IPS-NIHi11 (cell line): ENCODE results near the gene SCAMP2.
"Not testable (repeated sequence)": the region's sequence is repeated elsewhere in the genome, so short reads cannot be mapped to it uniquely, and the experiment has no call there.

Source experiments
- DNase-seq: peaks from one replicate; pipeline ENCODE4 v3.0.0; 2012; ENCODE audit warnings: mixed read lengths, low spot score

Gene SCAMP2

GRCh38 chr15:74873036-74873755 lies at the start of gene SCAMP2:
Gene SCAMP2, minus strand, starts transcription at chr15:74873365. Its CDS starts 110 bp downstream, at chr15:74873255.
- DNase-seq, result peak; percentile 97

GRCh38 chr15:74920456-74920855 lies 47.3 kb upstream of the SCAMP2 start:
- no peak for DNase-seq

- no peak for DNase-seq
Measured at GRCh38 chr15:74917676-74918075, 44.5 kb upstream of the SCAMP2 start.

- not testable (repeated sequence) for DNase-seq
Measured at GRCh38 chr15:74913799-74914198, 40.6 kb upstream of the SCAMP2 start.

GRCh38 chr15:74913041-74913440 lies 39.9 kb upstream of the SCAMP2 start:
- no peak for DNase-seq

GRCh38 chr15:74908635-74909034 lies 35.5 kb upstream of the SCAMP2 start:
- DNase-seq, result no peak

GRCh38 chr15:74907163-74907870 lies 34.2 kb upstream of the SCAMP2 start:
- no peak for DNase-seq

GRCh38 chr15:74906450-74907162 lies 33.4 kb upstream of the SCAMP2 start, which contains the start of gene FAM219B:
Gene FAM219B, minus strand, starts transcription at chr15:74906851. Its CDS starts 51 bp downstream, at chr15:74906800.
- peak; percentile 98 for DNase-seq

GRCh38 chr15:74906067-74906449 lies 32.9 kb upstream of the SCAMP2 start:
- no peak for DNase-seq

GRCh38 chr15:74904190-74904805 lies 31.1 kb upstream of the SCAMP2 start:
- DNase-seq, result no peak

GRCh38 chr15:74903676-74904075 lies 30.5 kb upstream of the SCAMP2 start:
- DNase-seq, result no peak

- no peak for DNase-seq
Measured at GRCh38 chr15:74902295-74903075, 29.3 kb upstream of the SCAMP2 start.

GRCh38 chr15:74901612-74902063 lies 28.5 kb upstream of the SCAMP2 start:
- DNase-seq, result peak; percentile 82

GRCh38 chr15:74897300-74897701 lies 24.1 kb upstream of the SCAMP2 start:
- no peak for DNase-seq

- DNase-seq, result no peak
Measured at GRCh38 chr15:74896316-74896715, 23.2 kb upstream of the SCAMP2 start.

- no peak for DNase-seq
Measured at GRCh38 chr15:74895830-74896229, 22.7 kb upstream of the SCAMP2 start.

- not testable (repeated sequence) for DNase-seq
Measured at GRCh38 chr15:74894383-74894782, 21.2 kb upstream of the SCAMP2 start.

- no peak for DNase-seq
Measured at GRCh38 chr15:74893627-74894026, 20.5 kb upstream of the SCAMP2 start.

GRCh38 chr15:74892931-74893330 lies 19.8 kb upstream of the SCAMP2 start:
- no peak for DNase-seq

- DNase-seq, result no peak
Measured at GRCh38 chr15:74892313-74892712, 19.1 kb upstream of the SCAMP2 start.

- no peak for DNase-seq
Measured at GRCh38 chr15:74891469-74891868, 18.3 kb upstream of the SCAMP2 start.

- no peak for DNase-seq
Measured at GRCh38 chr15:74890665-74890960, 17.4 kb upstream of the SCAMP2 start.
